ENCODE results near the gene TBC1D13. TPM values are rescaled to one million over a fixed set of nuclear protein-coding genes. Genes with fewer than 3 reads are reported as not detected.

TBC1D13 gene
- total RNA-seq, 6 donors from 2014 or later, result 14.7 to 27.0 (median 19.2) TPM

- H3K9me3 ChIP-seq, result no peaks in the 10 kb centered on the region
- DNase-seq (peak in 1 of 2 donors; percentile 73), ATAC-seq (ENCODE audit: low FRiP score in 2 of 2) (no peak)
- H3K4me1 ChIP-seq, result no peaks in the 10 kb centered on the region
- TF ChIP-seq POLR2A (IDR thresholded peaks at IDR 0.05) (no peak), POLR2AphosphoS5 (IDR thresholded peaks at IDR 0.05) (no peak), CTCF (IDR thresholded peaks at IDR 0.05) (no peak), EP300 (IDR thresholded peaks at IDR 0.05) (no peak)
- H3K27me3 ChIP-seq, result no peaks in the 10 kb centered on the region
- H3K36me3 ChIP-seq, result peaks cover 15 to 79% (median 52%) of the 10 kb centered on the region in 4 donors
- no peak overlapping the region for H3K27ac ChIP-seq
- H3K4me3 ChIP-seq, result no peak overlapping the region
- 92 to 97% methylated on average over 17 to 22 of the region's 22 CpGs for WGBS, 2 donors
Observed at GRCh38 chr9:128750926-128751595, 36.0 kb upstream of the TBC1D13 start.

GRCh38 chr9:128753627-128754026, 33.4 kb upstream of the TBC1D13 start:
- WGBS, 2 donors, result 86 to 96% methylated on average over 2 to 16 of the region's 16 CpGs
- TF ChIP-seq CTCF (IDR thresholded peaks at IDR 0.05) (no peak), POLR2AphosphoS5 (IDR thresholded peaks at IDR 0.05) (no peak), POLR2A (IDR thresholded peaks at IDR 0.05) (no peak), EP300 (IDR thresholded peaks at IDR 0.05) (no peak)
- H3K27ac ChIP-seq, result no peak overlapping the region
- H3K9me3 ChIP-seq, result no peaks in the 10 kb centered on the region
- no peaks in the 10 kb centered on the region for H3K27me3 ChIP-seq
- no peaks in the 10 kb centered on the region for H3K4me1 ChIP-seq
- ATAC-seq (ENCODE audit: low FRiP score in 2 of 2) (no peak), DNase-seq (peak in 1 of 2 donors; percentile 80)
- no peak overlapping the region for H3K4me3 ChIP-seq
- peaks cover 15 to 59% (median 49%) of the 10 kb centered on the region in 4 donors for H3K36me3 ChIP-seq

GRCh38 chr9:128757602-128758001, 29.5 kb upstream of the TBC1D13 start:
- peaks cover 12 to 27% (median 22%) of the 10 kb centered on the region in 4 donors for H3K36me3 ChIP-seq
- ATAC-seq (ENCODE audit: low FRiP score in 2 of 2) (no peak), DNase-seq (no peak)
- TF ChIP-seq POLR2AphosphoS5 (IDR thresholded peaks at IDR 0.05), result no peak
- TF ChIP-seq CTCF (IDR thresholded peaks at IDR 0.05), result no peak
- TF ChIP-seq EP300 (IDR thresholded peaks at IDR 0.05), result no peak
- no peak for TF ChIP-seq POLR2A (IDR thresholded peaks at IDR 0.05)
- peaks cover 0 to 4% (median 0%) of the 10 kb centered on the region in 4 donors for H3K4me1 ChIP-seq
- no peaks in the 10 kb centered on the region for H3K9me3 ChIP-seq
- no peaks in the 10 kb centered on the region for H3K27me3 ChIP-seq
- no peak overlapping the region for H3K4me3 ChIP-seq
- H3K27ac ChIP-seq, result no peak overlapping the region
- 81 to 89% methylated on average over 6 of the region's 6 CpGs for WGBS, 2 donors

- Histone ChIP-seq H3K36me3 (peaks cover 0 to 13% (median 5%) of the 10 kb centered on the region in 4 donors), H3K27me3 (no peaks in the 10 kb centered on the region), H3K4me1 (peaks cover 0 to 4% (median 0%) of the 10 kb centered on the region in 4 donors), H3K9me3 (no peaks in the 10 kb centered on the region), H3K27ac (no peak overlapping the region), H3K4me3 (no peak overlapping the region)
- no peak for ATAC-seq (ENCODE audit: low FRiP score in 2 of 2)
- TF ChIP-seq CTCF (IDR thresholded peaks at IDR 0.05) (no peak), POLR2A (IDR thresholded peaks at IDR 0.05) (no peak), POLR2AphosphoS5 (IDR thresholded peaks at IDR 0.05) (no peak), EP300 (IDR thresholded peaks at IDR 0.05) (no peak)
- no peak for DNase-seq
- 81 to 83% methylated on average over 8 to 9 of the region's 9 CpGs for WGBS, 2 donors
Observed at GRCh38 chr9:128762671-128763449, 24.2 kb upstream of the TBC1D13 start.

Measured in upper lobe of left lung (tissue), 6 donors.